Fibroblast of mammary gland (primary cell): ENCODE data around the gene DHODH.
"Not testable (repeated sequence)": the region's sequence is repeated elsewhere in the genome, so short reads cannot be mapped to it uniquely, and the experiment has no call there.

Experiments used
- DNase-seq: peaks from one replicate; pipeline ENCODE4 v3.0.0-alpha.2; 2010; ENCODE audit warnings: low read depth
- H3K4me3 ChIP-seq: 2 replicates; pipeline ENCODE4 v1.5.1; 2011; ENCODE audit warnings: low read depth, mild to moderate bottlenecking, low read length, moderate library complexity; ENCODE audit not compliant: control insufficient read depth
- CTCF ChIP-seq: conservative IDR thresholded peaks from 2 replicates; pipeline ENCODE4 v1.5.1; 2011; ENCODE audit warnings: low read depth, low read length, inconsistent platforms; ENCODE audit not compliant: control insufficient read depth, insufficient read depth

The DHODH gene

GRCh38 chr16:71995038-71995437, 13.5 kb upstream of the DHODH start:
- no peak for TF ChIP-seq CTCF
- no peak overlapping the region for H3K4me3 ChIP-seq
- no peak for DNase-seq

GRCh38 chr16:71997578-71997977, 11.0 kb upstream of the DHODH start:
- H3K4me3 ChIP-seq, DNase-seq: not testable (repeated sequence)

- DNase-seq = no peak
- no peak for TF ChIP-seq CTCF
Observed at GRCh38 chr16:72001180-72001874, 7.2 kb upstream of the DHODH start.

GRCh38 chr16:72002619-72003018, 5.9 kb upstream of the DHODH start:
- no peak for TF ChIP-seq CTCF
- no peak overlapping the region for H3K4me3 ChIP-seq
- no peak for DNase-seq

More at GRCh38 chr16:72001180-72001874, 7.2 kb upstream of the DHODH start:
- H3K4me3 ChIP-seq = no peak overlapping the region

GRCh38 chr16:72008065-72008423, 500 bp upstream of the DHODH start:
- DNase-seq = not testable (repeated sequence)
- peak overlapping the region; percentile 25 for H3K4me3 ChIP-seq

- H3K4me3 ChIP-seq = no peak overlapping the region
- no peak for TF ChIP-seq CTCF
Observed at GRCh38 chr16:72009779-72010178, 1.2 kb downstream of the DHODH start.

GRCh38 chr16:72012607-72013006, 4.1 kb downstream of the DHODH start:
- no peak for DNase-seq
- H3K4me3 ChIP-seq = no peak overlapping the region
- no peak for TF ChIP-seq CTCF

More at GRCh38 chr16:72009779-72010178, 1.2 kb downstream of the DHODH start:
- DNase-seq = no peak

- no peak overlapping the region for H3K4me3 ChIP-seq
- DNase-seq = peak; percentile 51
- TF ChIP-seq CTCF = no peak
Observed at GRCh38 chr16:72013389-72013788, 4.8 kb downstream of the DHODH start.
